ENCODE measurements around the gene CDK2AP2.
"Not testable (repeated sequence)": the region's sequence is repeated elsewhere in the genome, so short reads cannot be mapped to it uniquely, and the experiment has no call there.

The CDK2AP2 gene

GRCh38 chr11:67483831-67484665 lies 23.9 kb downstream of the CDK2AP2 start:
- H3K9ac ChIP-seq = peak overlapping the region; percentile 79 to 93 (median 84)
- H4K20me1 ChIP-seq = peaks cover 19 to 54% (median 37%) of the 10 kb centered on the region in 11 experiments; a peak in 20 of 22 replicates
- peak overlapping the region; percentile 60 to 78 (median 67) for H3K4me3 ChIP-seq
- no peak for TF ChIP-seq Cebpa-rat (IDR thresholded peaks at IDR 0.05)
- peaks cover 24 to 32% (median 27%) of the 10 kb centered on the region in 11 experiments for H3K36me3 ChIP-seq
- no peaks in the 10 kb centered on the region for H3K27me3 ChIP-seq
- no peaks in the 10 kb centered on the region for H3K9me3 ChIP-seq (replicated peaks in 1 of 11)
- H3K4me2 ChIP-seq = peak overlapping the region; percentile 91 to 100 (median 97)
- peak overlapping the region; percentile 72 to 95 (median 89); a peak in 21 of 22 replicates for H3K27ac ChIP-seq
- H3K4me1 ChIP-seq = peaks cover 45 to 51% (median 48%) of the 10 kb centered on the region in 10 experiments

- peak within 1 kb of the TSS; percentile 60 to 78 (median 67) for H3K4me3 ChIP-seq
- peaks cover 44 to 51% (median 48%) of the 10 kb centered on the region in 10 experiments for H3K4me1 ChIP-seq
- H3K4me2 ChIP-seq = peak within 1 kb of the TSS; percentile 91 to 100 (median 97)
- H4K20me1 ChIP-seq = peaks cover 19 to 45% (median 30%) of the 10 kb centered on the region in 11 experiments; a peak in 19 of 22 replicates
- no peak for TF ChIP-seq Cebpa-rat (IDR thresholded peaks at IDR 0.05)
- peak within 1 kb of the TSS; percentile 72 to 95 (median 89) for H3K27ac ChIP-seq
- H3K27me3 ChIP-seq = no peaks in the 10 kb centered on the region
- peak within 1 kb of the TSS; percentile 79 to 93 (median 84) for H3K9ac ChIP-seq
- H3K9me3 ChIP-seq (replicated peaks in 1 of 11) = 0 out of 22 replicates have a peak, but pooled peaks cover 0 to 1% (median 0%) of the 10 kb centered on the region in 11 experiments
- peaks cover 16 to 23% (median 19%) of the 10 kb centered on the region in 11 experiments for H3K36me3 ChIP-seq
These were observed 24.8 kb downstream of the CDK2AP2 start, which contains the start of gene AIP for GRCh38 chr11:67482827-67483798. Gene AIP (plus strand): TSS chr11:67483026. CDS start chr11:67483159, 133 bp downstream.

GRCh38 chr11:67482275-67482826 lies 25.6 kb downstream of the CDK2AP2 start:
- H3K27ac ChIP-seq = peak overlapping the region; percentile 72 to 95 (median 89)

GRCh38 chr11:67477344-67478050 lies 30.5 kb downstream of the CDK2AP2 start:
- not testable (repeated sequence) for H3K27me3 ChIP-seq, H3K36me3 ChIP-seq, H3K4me2 ChIP-seq, H4K20me1 ChIP-seq, H3K27ac ChIP-seq, H3K4me3 ChIP-seq, H3K9ac ChIP-seq
- H3K9me3 ChIP-seq (replicated peaks in 1 of 11) = peaks cover 0 to 22% (median 7%) of the 10 kb centered on the region in 11 experiments; a peak in 12 of 22 replicates
- peaks cover 9 to 19% (median 10%) of the 10 kb centered on the region in 10 experiments for H3K4me1 ChIP-seq

More at GRCh38 chr11:67482275-67482826, 25.6 kb downstream of the CDK2AP2 start:
- H3K27me3 ChIP-seq = no peaks in the 10 kb centered on the region
- no peak for TF ChIP-seq Cebpa-rat (IDR thresholded peaks at IDR 0.05)
- peak overlapping the region; percentile 60 to 78 (median 67) for H3K4me3 ChIP-seq
- H3K4me1 ChIP-seq = peaks cover 44 to 51% (median 48%) of the 10 kb centered on the region in 10 experiments
- peak overlapping the region; percentile 79 to 93 (median 84) for H3K9ac ChIP-seq
- peak overlapping the region; percentile 67 to 99 (median 95) for H3K4me2 ChIP-seq
- H4K20me1 ChIP-seq = peaks cover 17 to 37% (median 23%) of the 10 kb centered on the region in 11 experiments; a peak in 19 of 22 replicates
- 0 out of 22 replicates have a peak, but pooled peaks cover 0 to 6% (median 0%) of the 10 kb centered on the region in 11 experiments for H3K9me3 ChIP-seq (replicated peaks in 1 of 11)
- peaks cover 8 to 15% (median 11%) of the 10 kb centered on the region in 11 experiments for H3K36me3 ChIP-seq

DNA sequence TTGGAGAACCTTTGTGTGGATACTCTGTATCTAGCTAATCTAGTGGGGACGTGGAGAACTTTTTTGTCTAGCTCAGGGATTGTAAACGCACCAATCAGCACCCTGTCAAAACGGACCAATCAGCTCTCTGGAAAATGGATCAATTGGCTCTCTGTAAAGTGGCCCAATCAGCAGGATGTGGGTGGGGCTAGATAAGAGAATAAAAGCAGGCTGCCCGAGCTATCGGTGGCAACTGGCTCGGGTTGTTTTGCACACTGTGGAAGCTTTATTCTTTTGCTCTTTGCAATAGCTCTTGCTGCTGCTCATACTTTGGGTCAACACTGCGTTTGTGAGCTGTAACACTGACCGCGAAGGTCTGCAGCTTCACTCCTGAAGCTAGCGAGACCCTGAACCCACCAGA lies 31.3 kb downstream of the CDK2AP2 start:
- H3K36me3 ChIP-seq, H3K4me3 ChIP-seq, H3K4me2 ChIP-seq, H3K9ac ChIP-seq, H4K20me1 ChIP-seq, H3K27me3 ChIP-seq, H3K27ac ChIP-seq: not testable (repeated sequence)
- H3K4me1 ChIP-seq = peaks cover under 1 to 12% (median 3%) of the 10 kb centered on the region in 10 experiments; a peak in 17 of 20 replicates
- H3K9me3 ChIP-seq (replicated peaks in 1 of 11) = peaks cover 0 to 22% (median 7%) of the 10 kb centered on the region in 11 experiments; a peak in 12 of 22 replicates

GRCh38 chr11:67472882-67473281 lies 35.1 kb downstream of the CDK2AP2 start:
- H3K27me3 ChIP-seq = no peaks in the 10 kb centered on the region
- H4K20me1 ChIP-seq = no peaks in the 10 kb centered on the region
- no peak overlapping the region for H3K4me3 ChIP-seq
- H3K9me3 ChIP-seq (replicated peaks in 1 of 11) = peaks cover 0 to 18% (median 7%) of the 10 kb centered on the region in 11 experiments; a peak in 12 of 22 replicates
- H3K27ac ChIP-seq = no peak overlapping the region
- no peak overlapping the region for H3K4me2 ChIP-seq
- peaks cover 14 to 31% (median 21%) of the 10 kb centered on the region in 10 experiments for H3K4me1 ChIP-seq
- no peaks in the 10 kb centered on the region for H3K36me3 ChIP-seq
- no peak overlapping the region for H3K9ac ChIP-seq
- no peak for TF ChIP-seq Cebpa-rat (IDR thresholded peaks at IDR 0.05)

- no peaks in the 10 kb centered on the region for H4K20me1 ChIP-seq
- H3K4me3 ChIP-seq = no peak overlapping the region
- 0 out of 22 replicates have a peak, but pooled peaks cover 0 to under 1% (median 0%) of the 10 kb centered on the region in 11 experiments for H3K9me3 ChIP-seq (replicated peaks in 1 of 11)
- no peaks in the 10 kb centered on the region for H3K36me3 ChIP-seq
- no peak for TF ChIP-seq Cebpa-rat (IDR thresholded peaks at IDR 0.05)
- no peak overlapping the region; a peak in 1 of 22 replicates for H3K9ac ChIP-seq
- peaks cover 34 to 54% (median 45%) of the 10 kb centered on the region in 10 experiments for H3K4me1 ChIP-seq
- H3K27me3 ChIP-seq = no peaks in the 10 kb centered on the region
- peak overlapping the region in 3 of 11 experiments; percentile 6 to 95 (median 90); a peak in 3 of 22 replicates for H3K4me2 ChIP-seq
- no peak overlapping the region for H3K27ac ChIP-seq
These were observed 37.5 kb downstream of the CDK2AP2 start for GRCh38 chr11:67470337-67471002.
